ENCODE measurements around the gene KDM4E. TPM values are rescaled to one million over a fixed set of nuclear protein-coding genes. Genes with fewer than 3 reads are reported as not detected.
"Not testable (repeated sequence)": the region's sequence is repeated elsewhere in the genome, so short reads cannot be mapped to it uniquely, and the experiment has no call there.

Gene KDM4E
- total and polyA plus RNA-seq, 2 experiments from 2014 or later, result not detected

DNA sequence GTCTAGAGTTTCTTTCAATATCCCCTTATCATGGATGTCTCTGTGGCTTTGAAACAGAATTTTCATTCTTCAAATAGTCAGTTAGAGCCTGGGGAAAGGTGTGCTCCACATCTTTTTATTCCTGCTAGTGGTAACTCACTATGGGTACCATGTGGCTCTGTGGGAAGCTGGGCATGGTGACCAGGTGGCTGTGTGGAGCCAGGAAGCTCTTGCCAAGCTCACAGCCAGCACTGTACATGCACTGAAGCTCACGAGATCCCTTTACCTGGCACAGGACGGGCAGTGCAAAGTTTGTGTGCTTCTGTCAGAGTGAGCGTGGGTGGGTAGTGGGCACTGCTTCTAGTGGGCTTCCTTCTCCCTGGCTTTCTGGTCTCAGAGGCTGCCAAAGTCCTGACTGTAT, 17.8 kb downstream of the KDM4E start:
- H3F3A ChIP-seq (ENCODE audit: insufficient read depth), result no peaks in the 10 kb centered on the region
- in situ Hi-C loops (cut with MboI), result no loop called here
- H3K36me3 ChIP-seq (ENCODE audit: low read depth), result no peaks in the 10 kb centered on the region
- no peaks in the 10 kb centered on the region for H3K9me2 ChIP-seq (ENCODE audit: insufficient read depth)
- no peaks in the 10 kb centered on the region for H3K79me2 ChIP-seq (ENCODE audit: insufficient read depth)
- WGBS, 2 experiments (ENCODE audit: low coverage in 1 of 2, low lambda C conversion rate in 2 of 2, missing lambda C conversion rate in 2 of 2), result 44 to 50% methylated on average over 3 of the region's 3 CpGs
- no peak for TF ChIP-seq EZH2phosphoT487 (IDR thresholded peaks at IDR 0.05; ENCODE audit: insufficient read depth, low read depth)
- TF ChIP-seq EZH2 (IDR thresholded peaks at IDR 0.05; ENCODE audit: insufficient read depth, poor library complexity, severe bottlenecking), result no peak
- peaks cover 39% of the 10 kb centered on the region for H3K27me3 ChIP-seq (replicated peaks; ENCODE audit: insufficient read depth)
- H3K4me3 ChIP-seq, result no peak overlapping the region
- H3K4me1 ChIP-seq (ENCODE audit: insufficient read depth), result no peaks in the 10 kb centered on the region
- no peak overlapping the region for H3K27ac ChIP-seq
- DNase-seq, result no peak
- no peaks in the 10 kb centered on the region for H4K20me1 ChIP-seq (ENCODE audit: insufficient read depth)
- H3K9me3 ChIP-seq (ENCODE audit: low read depth), result no peaks in the 10 kb centered on the region
- no peak overlapping the region for H2AFZ ChIP-seq
- H3K9ac ChIP-seq, result no peak overlapping the region
- no peak overlapping the region for H3K4me2 ChIP-seq (ENCODE audit: unreplicated experiment)

- WGBS, 2 experiments (ENCODE audit: low coverage in 1 of 2, low lambda C conversion rate in 2 of 2, missing lambda C conversion rate in 2 of 2), result 54 to 55% methylated on average over 4 of the region's 4 CpGs
- DNase-seq, result no peak
Measured at GRCh38 chr11:95044010-95044409, 19.0 kb downstream of the KDM4E start.

GRCh38 chr11:95045812-95046211, 20.8 kb downstream of the KDM4E start:
- no peak for DNase-seq
- no peaks in the 10 kb centered on the region for H3K9me2 ChIP-seq (ENCODE audit: insufficient read depth)
- no peaks in the 10 kb centered on the region for H3K4me1 ChIP-seq (ENCODE audit: insufficient read depth)
- no peak overlapping the region for H3K27ac ChIP-seq
- no peaks in the 10 kb centered on the region for H3K9me3 ChIP-seq (ENCODE audit: low read depth)
- H3K9ac ChIP-seq, result no peak overlapping the region
- H3F3A ChIP-seq (ENCODE audit: insufficient read depth), result no peaks in the 10 kb centered on the region
- no peak for TF ChIP-seq EZH2 (IDR thresholded peaks at IDR 0.05; ENCODE audit: insufficient read depth, poor library complexity, severe bottlenecking)
- no peak for TF ChIP-seq EZH2phosphoT487 (IDR thresholded peaks at IDR 0.05; ENCODE audit: insufficient read depth, low read depth)
- H3K79me2 ChIP-seq (ENCODE audit: insufficient read depth), result no peaks in the 10 kb centered on the region
- H3K4me3 ChIP-seq, result no peak overlapping the region
- H2AFZ ChIP-seq, result no peak overlapping the region
- no peak overlapping the region for H3K4me2 ChIP-seq (ENCODE audit: unreplicated experiment)
- peaks cover 50% of the 10 kb centered on the region for H3K27me3 ChIP-seq (replicated peaks; ENCODE audit: insufficient read depth)
- no peaks in the 10 kb centered on the region for H3K36me3 ChIP-seq (ENCODE audit: low read depth)
- no peaks in the 10 kb centered on the region for H4K20me1 ChIP-seq (ENCODE audit: insufficient read depth)
- in situ Hi-C loops (cut with MboI), result no loop called here

More at GRCh38 chr11:95044010-95044409, 19.0 kb downstream of the KDM4E start:
- TF ChIP-seq EZH2 (IDR thresholded peaks at IDR 0.05; ENCODE audit: insufficient read depth, poor library complexity, severe bottlenecking) (no peak), EZH2phosphoT487 (IDR thresholded peaks at IDR 0.05; ENCODE audit: insufficient read depth, low read depth) (no peak)
- H3K9me3 ChIP-seq (ENCODE audit: low read depth), result no peaks in the 10 kb centered on the region
- H3K9me2 ChIP-seq (ENCODE audit: insufficient read depth), result no peaks in the 10 kb centered on the region
- in situ Hi-C loops (cut with MboI), result no loop called here
- no peak overlapping the region for H3K27ac ChIP-seq
- no peaks in the 10 kb centered on the region for H3K4me1 ChIP-seq (ENCODE audit: insufficient read depth)
- no peak overlapping the region for H3K9ac ChIP-seq
- H3K4me3 ChIP-seq, result no peak overlapping the region
- H4K20me1 ChIP-seq (ENCODE audit: insufficient read depth), result no peaks in the 10 kb centered on the region
- H3K79me2 ChIP-seq (ENCODE audit: insufficient read depth), result no peaks in the 10 kb centered on the region
- no peaks in the 10 kb centered on the region for H3K36me3 ChIP-seq (ENCODE audit: low read depth)
- H3K27me3 ChIP-seq (replicated peaks; ENCODE audit: insufficient read depth), result peaks cover 49% of the 10 kb centered on the region
- no peaks in the 10 kb centered on the region for H3F3A ChIP-seq (ENCODE audit: insufficient read depth)
- no peak overlapping the region for H3K4me2 ChIP-seq (ENCODE audit: unreplicated experiment)
- no peak overlapping the region for H2AFZ ChIP-seq

DNA sequence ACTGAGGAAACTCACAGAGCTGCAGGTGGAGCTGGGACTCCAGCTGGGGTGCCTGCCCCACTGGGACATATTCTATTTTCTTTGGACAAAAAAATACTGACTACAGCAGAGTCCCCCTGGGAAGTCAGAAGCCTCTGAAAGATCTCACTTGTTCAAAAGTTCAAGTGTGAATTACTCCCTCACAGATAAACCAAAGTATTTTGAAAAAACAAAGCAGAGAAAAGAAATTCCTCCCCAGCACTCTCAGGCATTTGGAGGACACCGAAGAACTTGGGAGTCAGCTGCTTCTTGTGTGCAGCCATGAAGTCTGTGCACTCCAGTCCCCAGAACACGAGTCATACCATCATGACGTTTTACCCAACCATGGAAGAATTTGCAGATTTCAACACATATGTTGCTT, 24.1 kb downstream of the KDM4E start, which contains the start of gene KDM4F:
KDM4F (plus strand) TSS at position 301 of the 400 bp plus-strand sequence.
- H3F3A ChIP-seq (ENCODE audit: insufficient read depth); DNase-seq; H3K4me3 ChIP-seq; H3K79me2 ChIP-seq (ENCODE audit: insufficient read depth); H3K9me2 ChIP-seq (ENCODE audit: insufficient read depth); H3K4me1 ChIP-seq (ENCODE audit: insufficient read depth); H3K9ac ChIP-seq; H3K9me3 ChIP-seq (ENCODE audit: low read depth); H3K36me3 ChIP-seq (ENCODE audit: low read depth); H4K20me1 ChIP-seq (ENCODE audit: insufficient read depth); H2AFZ ChIP-seq; H3K27ac ChIP-seq; H3K4me2 ChIP-seq (ENCODE audit: unreplicated experiment); in situ Hi-C loops (cut with MboI): not testable (repeated sequence)
- H3K27me3 ChIP-seq (replicated peaks; ENCODE audit: insufficient read depth), result peaks cover 34% of the 10 kb centered on the region
- WGBS, 2 experiments (ENCODE audit: low coverage in 1 of 2, low lambda C conversion rate in 2 of 2, missing lambda C conversion rate in 2 of 2), result 30 to 32% methylated on average over 3 of the region's 3 CpGs

DNA sequence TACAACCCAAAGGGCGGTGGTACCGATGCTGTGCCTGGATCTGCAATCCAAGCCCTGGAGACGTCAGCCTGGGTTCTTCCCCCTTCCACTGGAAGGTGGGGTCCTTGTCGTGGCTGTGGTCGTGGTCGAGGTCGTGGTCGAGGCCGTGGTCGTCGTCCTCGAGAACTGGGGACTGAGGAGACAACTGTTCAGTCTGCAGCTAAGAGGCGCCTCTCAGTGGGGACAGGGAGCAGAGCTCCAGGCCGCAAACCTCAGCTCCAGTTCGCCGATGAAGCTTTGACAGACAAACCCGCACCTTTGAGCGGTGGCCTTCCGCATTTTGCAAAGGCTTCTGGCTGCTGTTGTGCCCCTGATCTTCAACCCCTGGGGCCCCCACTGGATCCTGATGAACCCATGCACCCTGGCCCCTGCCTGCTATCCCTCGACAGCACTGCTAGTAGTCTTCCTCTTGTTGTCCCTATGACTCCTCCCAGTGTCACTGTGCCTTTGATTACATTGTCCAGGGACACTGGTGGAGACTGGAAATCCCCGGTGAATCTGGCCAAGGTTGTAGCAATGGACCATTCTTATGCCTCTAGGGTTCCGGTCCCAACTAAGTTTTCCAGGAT, 25.6 kb downstream of the KDM4E start:
- Histone ChIP-seq H3K79me2 (ENCODE audit: insufficient read depth) (no peaks in the 10 kb centered on the region), H3K4me3 (no peak overlapping the region), H3K4me1 (ENCODE audit: insufficient read depth) (no peaks in the 10 kb centered on the region), H4K20me1 (ENCODE audit: insufficient read depth) (no peaks in the 10 kb centered on the region), H3K27me3 (replicated peaks; ENCODE audit: insufficient read depth) (peaks cover 34% of the 10 kb centered on the region), H3K9me3 (ENCODE audit: low read depth) (no peaks in the 10 kb centered on the region), H2AFZ (no peak overlapping the region), H3K9me2 (ENCODE audit: insufficient read depth) (no peaks in the 10 kb centered on the region), H3F3A (ENCODE audit: insufficient read depth) (no peaks in the 10 kb centered on the region), H3K4me2 (ENCODE audit: unreplicated experiment) (no peak overlapping the region), H3K9ac (no peak overlapping the region), H3K36me3 (ENCODE audit: low read depth) (no peaks in the 10 kb centered on the region), H3K27ac (no peak overlapping the region)
- no peak for DNase-seq
- TF ChIP-seq EZH2 (IDR thresholded peaks at IDR 0.05; ENCODE audit: insufficient read depth, poor library complexity, severe bottlenecking) (no peak), EZH2phosphoT487 (IDR thresholded peaks at IDR 0.05; ENCODE audit: insufficient read depth, low read depth) (no peak)
- WGBS, 2 experiments (ENCODE audit: low coverage in 1 of 2, low lambda C conversion rate in 2 of 2, missing lambda C conversion rate in 2 of 2), result 75 to 79% methylated on average over 21 to 22 of the region's 22 CpGs
- in situ Hi-C loops (cut with MboI), result no loop called here
